ENCODE measurements around the gene GPHN. TPM values are rescaled to one million over a fixed set of nuclear protein-coding genes. Genes with fewer than 3 reads are reported as not detected.

Gene GPHN
- total and polyA plus RNA-seq, 4 donors, result 9.1 to 57.6 (median 33.9) TPM

DNA sequence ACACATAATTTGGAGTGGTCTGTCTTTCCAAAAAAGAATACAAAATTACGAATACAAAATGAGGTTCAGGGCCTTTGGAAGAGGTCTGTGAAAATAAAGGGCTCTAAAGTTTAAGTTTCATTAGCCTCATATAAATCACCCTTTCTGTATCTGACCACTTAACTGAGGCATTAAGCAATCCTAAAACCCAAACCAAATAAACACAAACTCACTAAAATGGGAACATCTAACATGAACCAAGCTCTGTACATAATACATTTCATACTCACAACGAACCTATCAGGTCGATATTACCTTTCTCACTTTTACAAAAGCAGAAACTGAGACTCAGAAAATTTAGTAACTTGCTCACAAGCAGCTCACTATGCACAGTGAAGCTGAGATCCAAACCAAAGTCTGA, 22.9 kb upstream of the GPHN start:
- Histone ChIP-seq H3K27me3 (ENCODE audit: control insufficient read depth in 3 of 3, insufficient read depth in 3 of 3, low read length in 2 of 3) (no peaks in the 10 kb centered on the region), H3K36me3 (ENCODE audit: control insufficient read depth in 4 of 4, insufficient read depth in 4 of 4, low read length in 4 of 4) (no peaks in the 10 kb centered on the region), H3K4me1 (ENCODE audit: control insufficient read depth in 5 of 5, insufficient read depth in 5 of 5, low read length in 5 of 5) (peaks cover 0 to 11% (median 0%) of the 10 kb centered on the region in 5 donors), H3K27ac (ENCODE audit: low read depth in 1 of 2, low read length in 1 of 2) (no peak overlapping the region), H3K9ac (ENCODE audit: insufficient read depth in 1 of 2, low read length in 2 of 2) (no peak overlapping the region), H3K4me3 (no peak overlapping the region), H3K9me3 (ENCODE audit: control insufficient read depth in 4 of 4, insufficient read depth in 3 of 4, low read length in 3 of 4) (no peaks in the 10 kb centered on the region)
- ATAC-seq (ENCODE audit: insufficient read depth, low FRiP score) (no peak), DNase-seq (no peak)
- WGBS, 2 donors, result 75 to 83% methylated on average over 3 of the region's 3 CpGs
- TF ChIP-seq CTCF (IDR thresholded peaks at IDR 0.05; ENCODE audit: control extremely low read depth, extremely low read depth), result no peak

- no peak for DNase-seq
- Histone ChIP-seq H3K36me3 (ENCODE audit: control insufficient read depth in 4 of 4, insufficient read depth in 4 of 4, low read length in 4 of 4) (no peaks in the 10 kb centered on the region), H3K27ac (ENCODE audit: low read depth in 1 of 2, low read length in 1 of 2) (no peak within 1 kb of the TSS), H3K9ac (ENCODE audit: insufficient read depth in 1 of 2, low read length in 2 of 2) (no peak within 1 kb of the TSS), H3K4me3 (no peak within 1 kb of the TSS), H3K4me1 (ENCODE audit: control insufficient read depth in 5 of 5, insufficient read depth in 5 of 5, low read length in 5 of 5) (peaks cover 0 to 14% (median 0%) of the 10 kb centered on the region in 5 donors), H3K27me3 (ENCODE audit: control insufficient read depth in 3 of 3, insufficient read depth in 3 of 3, low read length in 2 of 3) (no peaks in the 10 kb centered on the region), H3K9me3 (ENCODE audit: control insufficient read depth in 4 of 4, insufficient read depth in 3 of 4, low read length in 3 of 4) (no peaks in the 10 kb centered on the region)
- WGBS, 2 donors, result 82 to 84% methylated on average over 2 of the region's 2 CpGs
- TF ChIP-seq CTCF (IDR thresholded peaks at IDR 0.05; ENCODE audit: control extremely low read depth, extremely low read depth), result no peak
- ATAC-seq (ENCODE audit: insufficient read depth, low FRiP score), result no peak
These were observed 22.0 kb upstream of the GPHN start, which contains the start of gene CCDC196 for GRCh38 chr14:66485910-66486421. CCDC196 (plus strand) TSS chr14:66486371; CDS start chr14:66486503, 132 bp downstream.

- Histone ChIP-seq H3K36me3 (ENCODE audit: control insufficient read depth in 4 of 4, insufficient read depth in 4 of 4, low read length in 4 of 4) (no peaks in the 10 kb centered on the region), H3K27me3 (ENCODE audit: control insufficient read depth in 3 of 3, insufficient read depth in 3 of 3, low read length in 2 of 3) (no peaks in the 10 kb centered on the region), H3K9me3 (ENCODE audit: control insufficient read depth in 4 of 4, insufficient read depth in 3 of 4, low read length in 3 of 4) (no peaks in the 10 kb centered on the region), H3K27ac (ENCODE audit: low read depth in 1 of 2, low read length in 1 of 2) (no peak overlapping the region), H3K4me3 (no peak overlapping the region), H3K4me1 (ENCODE audit: control insufficient read depth in 5 of 5, insufficient read depth in 5 of 5, low read length in 5 of 5) (peaks cover 0 to 14% (median 0%) of the 10 kb centered on the region in 5 donors), H3K9ac (ENCODE audit: insufficient read depth in 1 of 2, low read length in 2 of 2) (no peak overlapping the region)
- ATAC-seq (ENCODE audit: insufficient read depth, low FRiP score) (no peak), DNase-seq (no peak)
- TF ChIP-seq CTCF (IDR thresholded peaks at IDR 0.05; ENCODE audit: control extremely low read depth, extremely low read depth), result no peak
- 32 to 66% methylated on average over 2 of the region's 2 CpGs for WGBS, 2 donors
These were observed 20.8 kb upstream of the GPHN start for GRCh38 chr14:66487164-66487563.

Measured in lung (tissue), 12 donors.